HUES64 (cell line): ENCODE results near the gene HLA-DRB5. TPM values are rescaled to one million over a fixed set of nuclear protein-coding genes. Genes with fewer than 3 reads are reported as not detected.
"Not testable (repeated sequence)": the region's sequence is repeated elsewhere in the genome, so short reads cannot be mapped to it uniquely, and the experiment has no call there.

Source experiments
- H3K27ac ChIP-seq: 2 replicates; pipeline ENCODE4 v1.7.0; 2013; ENCODE audit warnings: low read depth, low read length, inconsistent platforms
- H3K27me3 ChIP-seq: 2 replicates; pipeline ENCODE4 v1.6.1; 2013; ENCODE audit warnings: mild to moderate bottlenecking, low read length; ENCODE audit not compliant: insufficient read depth
- H3K36me3 ChIP-seq: 2 replicates; pipeline ENCODE4 v1.6.1; 2013; ENCODE audit warnings: mild to moderate bottlenecking, low read length; ENCODE audit not compliant: insufficient read depth
- H3K4me1 ChIP-seq: 2 replicates; pipeline ENCODE4 v1.6.1; 2013; ENCODE audit warnings: mild to moderate bottlenecking, low read length, moderate library complexity; ENCODE audit not compliant: insufficient read depth
- H3K4me3 ChIP-seq: 2 replicates; pipeline ENCODE4 v1.5.1; 2013; ENCODE audit warnings: mild to moderate bottlenecking, low read length, moderate library complexity
- H3K9ac ChIP-seq: 2 replicates; pipeline ENCODE4 v1.6.1; 2013; ENCODE audit warnings: mild to moderate bottlenecking, low read depth, low read length
- H3K9me3 ChIP-seq: 2 replicates; pipeline ENCODE4 v1.6.1; 2013; ENCODE audit warnings: low read depth, low read length; ENCODE audit not compliant: insufficient read depth
- WGBS: fragments of 150-250, 120-280 bp; methylation state at CpG from one replicate; pipeline ENCODE4 v1.1.7; 2013; ENCODE audit warnings: missing lambda C conversion rate; 5-methylcytosine and 5-hydroxymethylcytosine counted together
- polyA plus RNA-seq, 2 experiments: library from polyadenylated mRNA; stranded (reverse); fragments of 50-300 nt; gene quantifications; one replicate each; pipeline ENCODE4 v1.2.3, GENCODE V29; 2013

HLA-DRB5 gene
- 0.65 TPM for polyA plus RNA-seq (2013, experiment 1 of 2)
- 0.25 TPM for polyA plus RNA-seq (2013, experiment 2 of 2)

DNA sequence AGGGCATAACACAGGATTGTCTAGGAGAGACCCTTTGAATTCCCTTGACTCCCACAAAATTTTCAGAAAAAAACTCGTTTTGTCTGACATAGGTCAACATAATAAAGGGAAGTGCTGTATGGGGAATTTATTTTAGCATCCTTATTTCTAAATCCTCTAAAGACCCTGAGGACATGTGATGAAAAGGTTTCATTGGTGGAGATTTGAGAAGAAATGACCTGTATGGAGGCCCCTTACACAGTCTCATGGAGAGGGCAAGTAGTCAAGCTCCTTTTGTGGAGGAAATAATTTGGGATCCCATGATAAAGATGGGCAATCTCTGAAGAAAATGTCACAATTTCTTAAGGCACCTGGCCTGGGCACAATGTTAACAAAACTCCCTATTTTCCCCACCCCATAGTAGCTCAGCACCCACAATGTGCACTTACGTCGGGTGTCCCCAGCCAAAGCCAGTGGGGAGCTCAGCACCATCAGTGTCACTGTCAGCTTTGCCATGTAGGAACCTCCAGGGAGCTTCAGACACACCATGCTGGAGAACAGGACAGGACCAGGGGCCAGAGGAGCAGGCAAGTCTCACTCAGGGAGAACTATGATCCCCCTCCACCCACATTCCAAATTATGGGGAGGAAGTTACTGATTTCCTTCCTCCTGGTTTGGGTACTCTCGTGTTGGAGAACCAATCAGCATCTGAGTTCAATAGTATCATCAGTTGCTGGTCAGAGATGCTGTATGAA, at the start of gene HLA-DRB5:
Gene HLA-DRB5, minus strand, starts transcription at position 591 of the 734 bp plus-strand sequence. Its CDS starts 63 bp downstream, at position 528.
- no peak within 1 kb of the TSS for H3K4me3 ChIP-seq

DNA sequence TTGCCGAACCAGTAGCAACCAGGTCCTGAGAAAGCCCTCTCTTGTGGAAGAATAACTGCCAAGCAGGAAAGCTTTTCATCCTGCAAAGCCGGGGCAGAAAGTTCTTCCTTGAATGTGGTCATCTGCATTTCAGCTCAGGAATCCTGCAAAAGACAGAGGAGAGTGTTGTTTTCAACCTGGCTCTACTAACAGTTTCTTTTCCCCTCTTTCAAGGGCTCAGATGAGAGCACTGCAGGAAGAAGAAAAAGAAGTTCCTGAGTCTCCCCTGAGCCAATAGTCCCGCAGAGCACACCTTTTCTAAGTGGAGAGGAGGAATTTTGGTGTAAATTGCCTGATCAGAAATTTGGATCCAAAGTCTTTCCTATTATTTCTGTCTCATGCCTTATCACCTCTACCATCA, 48.9 kb upstream of the HLA-DRB5 start:
- H3K9ac ChIP-seq: no peak overlapping the region
- WGBS: 80% methylated on average over 3 of the region's 3 CpGs
- H3K4me1 ChIP-seq: no peaks in the 10 kb centered on the region
- H3K36me3 ChIP-seq: 0 out of 2 replicates have a peak, but pooled peaks cover 4% of the 10 kb centered on the region
- H3K27ac ChIP-seq: no peak overlapping the region
- no peaks in the 10 kb centered on the region for H3K27me3 ChIP-seq
- H3K4me3 ChIP-seq: no peak overlapping the region
- H3K9me3 ChIP-seq: no peaks in the 10 kb centered on the region

More for the DNA sequence above, at the start of gene HLA-DRB5:
- H3K9me3 ChIP-seq: peaks cover 5% of the 10 kb centered on the region; the same call in 1 of the 2 replicates
- H3K4me1 ChIP-seq: no peaks in the 10 kb centered on the region
- H3K27me3 ChIP-seq: no peaks in the 10 kb centered on the region
- no peaks in the 10 kb centered on the region for H3K36me3 ChIP-seq
- no peak within 1 kb of the TSS for H3K27ac ChIP-seq
- WGBS: 92% methylated on average over 2 of the region's 4 CpGs
- H3K9ac ChIP-seq: no peak within 1 kb of the TSS

DNA sequence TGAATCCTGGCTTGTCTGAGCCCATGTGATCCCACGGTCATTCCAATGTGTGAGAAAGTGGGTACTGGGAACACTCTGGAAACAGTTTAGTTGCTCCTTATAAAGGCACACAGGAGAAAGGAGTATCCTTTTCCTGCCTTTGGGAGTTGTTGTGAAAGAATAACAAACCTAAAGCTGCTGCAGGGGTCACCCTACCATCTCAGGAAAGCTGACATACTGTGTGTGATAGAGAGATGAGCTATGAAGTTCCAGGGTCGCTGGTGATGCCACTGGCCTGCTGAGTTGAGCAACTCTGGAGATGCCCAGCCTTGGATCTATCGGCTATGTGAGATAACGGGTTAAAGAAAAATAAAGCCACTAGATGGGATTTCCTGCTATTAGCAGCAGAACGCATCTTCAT, 47.4 kb upstream of the HLA-DRB5 start:
- not testable (repeated sequence) for H3K9me3 ChIP-seq, H3K36me3 ChIP-seq, H3K4me1 ChIP-seq, H3K4me3 ChIP-seq, H3K27me3 ChIP-seq, H3K9ac ChIP-seq, H3K27ac ChIP-seq
- WGBS: 80% methylated on average over 5 of the region's 5 CpGs

DNA sequence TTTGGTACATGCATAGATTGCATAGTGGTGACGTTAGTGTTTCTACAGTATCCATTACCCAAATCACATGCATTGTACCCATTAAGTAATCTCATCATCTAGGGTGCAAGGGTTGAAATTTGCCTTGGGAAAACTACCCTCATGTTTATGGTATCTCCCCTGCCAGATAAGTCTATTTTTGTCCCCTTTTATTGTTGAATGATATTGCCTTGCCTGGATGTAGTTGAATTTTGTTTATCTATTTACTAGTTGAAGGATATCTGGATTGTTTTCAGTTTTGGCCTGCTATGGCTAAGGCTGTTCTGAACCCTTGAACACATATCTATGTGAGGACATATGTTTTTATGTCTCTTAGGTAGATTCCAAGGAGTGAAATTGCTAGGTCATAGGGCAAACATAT, 46.2 kb upstream of the HLA-DRB5 start:
- no peak overlapping the region for H3K4me3 ChIP-seq
- no peaks in the 10 kb centered on the region for H3K4me1 ChIP-seq
- no CpG with 5 or more reads among the region's 1 CpG for WGBS
- no peak overlapping the region for H3K9ac ChIP-seq
- H3K27me3 ChIP-seq: no peaks in the 10 kb centered on the region
- no peaks in the 10 kb centered on the region for H3K9me3 ChIP-seq
- H3K36me3 ChIP-seq: 0 out of 2 replicates have a peak, but pooled peaks cover 4% of the 10 kb centered on the region
- H3K27ac ChIP-seq: no peak overlapping the region

DNA sequence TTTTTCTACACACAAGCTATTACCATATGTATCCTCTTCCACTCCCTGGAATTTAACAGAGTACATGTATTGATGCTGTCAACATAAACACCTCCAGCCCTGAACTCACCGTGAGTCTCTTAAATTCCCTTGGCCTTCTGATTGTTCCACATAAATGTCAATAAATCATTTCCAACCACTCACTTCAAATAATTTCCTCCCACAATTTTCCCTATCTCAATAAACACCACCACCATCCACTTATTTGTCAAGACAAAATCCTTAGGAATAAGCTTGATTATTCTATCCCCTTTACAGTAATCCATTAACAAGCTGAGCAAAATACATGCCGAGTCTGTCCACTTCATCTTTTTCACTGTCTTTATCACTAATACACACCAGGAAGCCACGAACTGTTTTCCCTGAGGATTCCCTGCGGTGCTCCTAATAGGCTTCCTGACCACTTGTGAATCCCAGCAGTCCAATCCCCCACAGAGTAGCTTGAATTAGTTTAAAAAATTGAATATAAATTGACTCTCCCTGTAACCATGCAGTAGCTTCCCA, 40.3 kb upstream of the HLA-DRB5 start:
- H3K9me3 ChIP-seq: no peaks in the 10 kb centered on the region
- H3K27ac ChIP-seq: no peak overlapping the region
- no peaks in the 10 kb centered on the region for H3K27me3 ChIP-seq
- no peak overlapping the region for H3K4me3 ChIP-seq
- H3K4me1 ChIP-seq: no peaks in the 10 kb centered on the region
- no peaks in the 10 kb centered on the region for H3K36me3 ChIP-seq
- H3K9ac ChIP-seq: no peak overlapping the region
- 67% methylated on average over 4 of the region's 4 CpGs for WGBS

DNA sequence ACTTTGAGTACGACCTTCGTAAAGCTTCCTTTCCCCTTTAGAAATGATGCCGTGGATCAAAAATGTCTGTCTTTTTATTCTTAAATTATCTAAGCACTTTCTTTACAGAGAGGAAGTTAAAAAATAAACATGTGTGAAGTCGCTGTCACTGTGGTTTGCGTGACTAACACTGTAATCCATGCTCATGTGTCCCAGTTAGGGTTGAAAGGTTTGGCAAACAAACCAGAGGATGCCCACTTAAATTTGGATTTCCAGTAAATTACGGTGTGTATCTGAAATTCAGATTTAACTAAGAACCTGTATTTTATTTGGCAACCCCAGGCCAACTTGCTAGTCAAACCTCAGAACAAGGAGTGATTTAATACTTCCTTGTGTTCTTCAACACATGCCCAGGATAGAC, 38.5 kb upstream of the HLA-DRB5 start:
- no peak overlapping the region for H3K27ac ChIP-seq
- no peaks in the 10 kb centered on the region for H3K36me3 ChIP-seq
- H3K4me3 ChIP-seq: no peak overlapping the region
- WGBS: 92% methylated on average over 5 of the region's 6 CpGs
- H3K9me3 ChIP-seq: no peaks in the 10 kb centered on the region
- no peaks in the 10 kb centered on the region for H3K4me1 ChIP-seq
- H3K9ac ChIP-seq: no peak overlapping the region
- no peaks in the 10 kb centered on the region for H3K27me3 ChIP-seq

DNA sequence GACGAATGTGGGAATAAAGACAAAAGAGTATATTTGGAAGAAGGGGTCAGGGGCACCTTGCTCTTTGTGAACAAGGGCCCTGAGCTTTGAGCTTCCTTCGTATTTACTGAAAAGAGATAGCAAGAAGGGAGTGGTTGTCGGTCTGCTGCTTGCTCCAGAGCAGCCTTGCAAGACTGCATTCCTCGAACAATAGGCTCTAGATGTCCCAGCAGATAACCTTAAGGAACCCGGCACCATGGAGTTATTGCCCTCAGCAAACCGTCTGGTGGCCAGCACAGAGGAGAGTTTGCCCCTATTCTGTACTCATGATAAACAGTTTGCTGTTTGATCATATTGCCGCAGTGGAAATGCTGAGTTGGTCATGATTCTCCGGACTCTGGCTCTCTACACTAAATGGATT, 36.9 kb upstream of the HLA-DRB5 start:
- Histone ChIP-seq H3K4me3 (no peak overlapping the region), H3K9ac (no peak overlapping the region), H3K4me1 (no peaks in the 10 kb centered on the region), H3K27ac (no peak overlapping the region), H3K36me3 (no peaks in the 10 kb centered on the region), H3K9me3 (no peaks in the 10 kb centered on the region), H3K27me3 (no peaks in the 10 kb centered on the region)
- WGBS: 81% methylated on average over 7 of the region's 8 CpGs

DNA sequence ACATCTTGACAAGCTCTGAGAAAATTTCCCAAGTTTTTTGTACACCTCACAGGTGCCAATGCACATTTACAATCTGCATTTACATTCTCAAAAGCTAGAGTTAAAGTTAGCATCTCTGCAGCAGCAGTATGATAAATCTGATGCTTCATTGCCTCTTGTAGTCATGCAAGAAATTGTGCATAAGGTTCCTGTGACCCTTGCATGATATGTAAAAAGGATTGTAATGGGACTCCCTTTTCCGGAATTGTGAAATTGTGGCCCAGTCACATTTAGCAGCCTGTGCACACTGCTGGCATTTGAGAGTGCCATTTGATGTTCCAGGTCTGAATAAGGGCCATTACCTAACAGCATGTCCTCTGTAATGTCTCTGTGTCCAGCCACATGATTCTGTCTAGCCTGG, 35.4 kb upstream of the HLA-DRB5 start:
- Histone ChIP-seq H3K36me3 (no peaks in the 10 kb centered on the region), H3K27ac (no peak overlapping the region), H3K4me3 (no peak overlapping the region), H3K4me1 (no peaks in the 10 kb centered on the region), H3K9ac (no peak overlapping the region), H3K9me3 (no peaks in the 10 kb centered on the region), H3K27me3 (no peaks in the 10 kb centered on the region)
- 97% methylated on average over 1 of the region's 1 CpG for WGBS

DNA sequence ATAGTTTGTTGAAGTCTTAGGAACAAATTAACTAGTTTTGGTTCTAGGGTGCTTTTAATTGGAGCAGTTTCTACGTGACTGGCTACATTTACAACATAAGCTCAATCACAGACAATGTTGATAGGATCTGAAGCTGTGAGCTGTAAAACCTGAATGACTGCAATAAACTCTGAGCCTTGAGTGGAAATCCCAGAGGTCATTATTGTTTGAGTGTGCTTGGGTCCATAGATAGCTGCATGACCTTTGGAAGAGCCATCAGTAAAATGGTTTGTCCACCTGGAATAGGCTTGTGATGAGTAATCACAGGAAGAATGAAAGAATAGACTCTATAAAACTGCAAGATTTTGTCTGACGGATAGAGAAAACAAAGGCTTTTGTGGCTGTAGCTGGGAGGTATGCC, 32.9 kb upstream of the HLA-DRB5 start:
- 86% methylated on average over 2 of the region's 2 CpGs for WGBS
- H3K36me3 ChIP-seq: no peaks in the 10 kb centered on the region

DNA sequence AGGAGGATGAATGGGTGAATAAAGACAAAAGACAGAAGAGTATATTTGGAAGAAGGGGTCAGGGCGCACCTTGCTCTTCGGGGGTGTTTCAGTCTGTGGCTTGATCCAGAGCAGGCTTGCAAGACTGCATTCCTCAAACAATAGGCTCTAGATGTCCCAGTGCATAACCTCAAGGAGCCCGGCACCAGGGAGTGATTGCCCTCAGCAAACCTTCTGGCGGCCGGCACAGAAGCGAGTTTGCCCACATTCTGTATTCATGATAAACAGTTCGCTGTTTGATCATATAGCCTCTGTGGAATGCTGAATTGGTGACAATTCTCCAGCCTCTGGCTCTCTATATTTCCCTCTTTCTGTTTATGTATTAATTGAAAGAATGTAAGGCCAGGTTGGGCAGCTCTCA, 29.7 kb upstream of the HLA-DRB5 start:
- 94% methylated on average over 7 of the region's 7 CpGs for WGBS
- H3K4me3 ChIP-seq: no peak overlapping the region
- H3K4me1 ChIP-seq: no peaks in the 10 kb centered on the region
- H3K9me3 ChIP-seq: no peaks in the 10 kb centered on the region
- no peaks in the 10 kb centered on the region for H3K27me3 ChIP-seq
- H3K36me3 ChIP-seq: no peaks in the 10 kb centered on the region
- no peak overlapping the region for H3K27ac ChIP-seq
- H3K9ac ChIP-seq: no peak overlapping the region

More for the DNA sequence above, 32.9 kb upstream of the HLA-DRB5 start:
- H3K4me1 ChIP-seq: no peaks in the 10 kb centered on the region
- no peak overlapping the region for H3K4me3 ChIP-seq
- H3K9ac ChIP-seq: no peak overlapping the region
- no peaks in the 10 kb centered on the region for H3K9me3 ChIP-seq
- H3K27me3 ChIP-seq: no peaks in the 10 kb centered on the region
- H3K27ac ChIP-seq: no peak overlapping the region

DNA sequence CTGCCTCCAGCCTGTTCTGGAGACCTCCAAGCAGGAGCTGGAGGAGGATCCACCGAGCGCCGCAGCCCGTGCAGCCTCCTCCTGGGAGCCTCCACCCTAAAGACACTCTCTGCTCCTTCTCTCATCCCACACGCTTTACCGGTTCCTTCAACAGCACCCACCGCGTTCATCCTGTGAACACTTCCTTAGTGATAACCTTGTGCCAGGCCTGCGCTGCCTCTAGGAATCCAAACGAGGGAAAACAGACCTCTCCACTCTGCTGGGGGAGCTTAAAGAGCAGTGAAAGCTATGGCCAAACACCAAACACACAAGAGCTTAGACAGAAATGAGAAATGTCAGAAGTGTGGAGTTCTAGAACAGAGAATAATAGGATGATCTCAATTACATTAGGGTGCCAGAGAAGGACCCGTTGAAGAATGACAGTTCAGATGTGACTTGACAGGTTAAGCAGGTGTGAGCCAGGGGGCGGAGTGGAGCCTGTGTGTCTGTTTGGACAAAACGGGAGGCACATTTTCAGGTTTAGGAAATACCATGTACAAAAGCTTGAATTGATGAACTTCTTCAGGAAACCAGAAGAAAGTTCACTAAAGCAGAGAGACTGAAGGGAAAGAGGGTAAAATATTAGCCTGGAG, 28.5 kb upstream of the HLA-DRB5 start:
- H3K4me1 ChIP-seq: no peaks in the 10 kb centered on the region
- H3K27me3 ChIP-seq: no peaks in the 10 kb centered on the region
- H3K9me3 ChIP-seq: no peaks in the 10 kb centered on the region
- H3K9ac ChIP-seq: no peak overlapping the region
- no peaks in the 10 kb centered on the region for H3K36me3 ChIP-seq
- H3K27ac ChIP-seq: no peak overlapping the region
- WGBS: 74% methylated on average over 13 of the region's 13 CpGs
- no peak overlapping the region for H3K4me3 ChIP-seq
